HEK293 (cell line): Measurements from ENCODE around the gene S100A14.

ENCODE experiments used
- CTCF ChIA-PET: fragments of 350-600 bp; formaldehyde crosslinking; extraction: SDS; loops from one replicate; lab custom pipeline; 2021; ENCODE audit warnings: antibody characterized with exemption; lab: Yijun Ruan, JAX
- POLR2A ChIA-PET: fragments of 300-600 bp; formaldehyde crosslinking; extraction: SDS; loops from one replicate; lab custom pipeline; 2020; ENCODE audit warnings: antibody characterized with exemption, inconsistent platforms; lab: Yijun Ruan, JAX
- H3K27ac ChIP-seq: fragments of 200-500 bp; sonication (Bioruptor generic); 2 replicates; pipeline ENCODE4 v1.5.1; 2014; ENCODE audit warnings: low read depth, low read length, control low read depth, inconsistent platforms; ENCODE audit errors: extremely low read depth
- H3K36me3 ChIP-seq, 2 experiments: fragments of 200-500 bp in 1 of 2; sonication (Bioruptor generic) in 1 of 2; 1 replicate in 1 of 2; 2 replicates in 1 of 2; pipeline ENCODE4 v1.5.1; 2014 to 2017; ENCODE audit warnings: inconsistent platforms in 2 of 2, low read length in 2 of 2; ENCODE audit not compliant: control insufficient read depth in 2 of 2, insufficient read depth in 1 of 2
- H3K4me1 ChIP-seq: fragments of 200-500 bp; sonication (Bioruptor generic); 2 replicates; pipeline ENCODE4 v1.5.1; 2014; ENCODE audit warnings: mild to moderate bottlenecking, low read length, inconsistent platforms; ENCODE audit not compliant: control insufficient read depth, insufficient read depth
- H3K4me3 ChIP-seq: 2 replicates; pipeline ENCODE4 v1.5.1; 2011; ENCODE audit warnings: low read depth, mild to moderate bottlenecking, control low read depth, low read length, moderate library complexity
- H3K9me3 ChIP-seq: fragments of 200-500 bp; sonication (Bioruptor generic); 2 replicates; pipeline ENCODE4 v1.5.1; 2014; ENCODE audit warnings: low read depth, low read length, inconsistent platforms; ENCODE audit not compliant: control insufficient read depth, insufficient read depth
- GLIS1 ChIP-seq: fragments of 450-650 bp; formaldehyde crosslinking; IDR thresholded peaks from 2 replicates; pipeline ENCODE4 v1.5.1; 2016; ENCODE audit warnings: missing biosample characterization, missing genetic modification characterization
- GLIS2 ChIP-seq: fragments of 450-650 bp; formaldehyde crosslinking; IDR thresholded peaks from 2 replicates; pipeline ENCODE4 v1.5.1; 2016; ENCODE audit warnings: missing biosample characterization, missing genetic modification characterization
- KLF10 ChIP-seq: fragments of 450-650 bp; IDR thresholded peaks from 2 replicates; pipeline ENCODE4 v1.5.1; 2018; ENCODE audit warnings: missing biosample characterization, mild to moderate bottlenecking, missing genetic modification characterization
- PRDM1 ChIP-seq: fragments of 450-650 bp; formaldehyde crosslinking; IDR thresholded peaks from 2 replicates; pipeline ENCODE4; 2016; ENCODE audit warnings: missing biosample characterization, missing genetic modification characterization
- SALL2 ChIP-seq: fragments of 450-650 bp; formaldehyde crosslinking; IDR thresholded peaks from 2 replicates; pipeline ENCODE4 v1.5.0; 2017; ENCODE audit warnings: missing biosample characterization, mild to moderate bottlenecking, missing genetic modification characterization, borderline replicate concordance
- ZFHX2 ChIP-seq: fragments of 450-650 bp; formaldehyde crosslinking; conservative IDR thresholded peaks from 2 replicates; pipeline ENCODE4 v1.5.1; 2016; ENCODE audit warnings: missing biosample characterization, missing genetic modification characterization
- ZNF140 ChIP-seq: fragments of 450-650 bp; formaldehyde crosslinking; IDR thresholded peaks from 2 replicates; pipeline ENCODE4 v1.5.1; 2016; ENCODE audit warnings: missing biosample characterization, missing genetic modification characterization
- ZNF223 ChIP-seq: fragments of 450-650 bp; formaldehyde crosslinking; IDR thresholded peaks from 2 replicates; pipeline ENCODE4 v1.5.1; 2016; ENCODE audit warnings: missing biosample characterization, missing genetic modification characterization
- ZNF266 ChIP-seq: fragments of 450-650 bp; formaldehyde crosslinking; IDR thresholded peaks from 2 replicates; pipeline ENCODE4 v1.5.1; 2016; ENCODE audit warnings: missing biosample characterization, missing genetic modification characterization, low read depth
- ZNF292 ChIP-seq: fragments of 450-650 bp; formaldehyde crosslinking; IDR thresholded peaks from 2 replicates; pipeline ENCODE4 v1.5.1; 2016; ENCODE audit warnings: low read depth, missing biosample characterization, missing genetic modification characterization, borderline replicate concordance
- ZNF391 ChIP-seq: fragments of 450-650 bp; formaldehyde crosslinking; IDR thresholded peaks from 2 replicates; pipeline ENCODE4 v1.5.1; 2016; ENCODE audit warnings: low read depth, missing biosample characterization, missing genetic modification characterization, borderline replicate concordance
- ZNF518A ChIP-seq: fragments of 450-650 bp; formaldehyde crosslinking; conservative IDR thresholded peaks from 2 replicates; pipeline ENCODE4 v1.5.1; 2016; ENCODE audit warnings: low read depth, missing biosample characterization, missing genetic modification characterization
- ZNF670 ChIP-seq: fragments of 450-650 bp; formaldehyde crosslinking; IDR thresholded peaks from 2 replicates; pipeline ENCODE4 v1.5.1; 2016; ENCODE audit warnings: missing biosample characterization, missing genetic modification characterization, low read depth
- ZNF76 ChIP-seq: fragments of 450-650 bp; formaldehyde crosslinking; IDR thresholded peaks from 2 replicates; pipeline ENCODE4; 2016; ENCODE audit warnings: low read depth, missing biosample characterization, missing genetic modification characterization, borderline replicate concordance
- ZNF843 ChIP-seq: fragments of 450-650 bp; formaldehyde crosslinking; IDR thresholded peaks from 2 replicates; pipeline ENCODE4 v1.5.1; 2016; ENCODE audit warnings: missing biosample characterization, missing genetic modification characterization
- ZSCAN16 ChIP-seq: fragments of 450-650 bp; formaldehyde crosslinking; IDR thresholded peaks from 2 replicates; pipeline ENCODE4 v1.5.1; 2016; ENCODE audit warnings: missing biosample characterization, missing genetic modification characterization

Gene S100A14

GRCh38 chr1:153630384-153630783 is 14.3 kb upstream of the S100A14 start:
- no peak overlapping the region for H3K4me3 ChIP-seq
- CTCF ChIA-PET = interaction anchor here (1.3 to 7.4 kb wide), 2 partner anchors 58 to 120 kb away, joined by 4 to 54 read pairs; no protein-coding TSS in a partner anchor
- TF ChIP-seq ZNF843 (tag by site-specific recombination) (no peak), ZFHX2 (tag by site-specific recombination) (peak; percentile 58; the same call in 1 of the 2 replicates)
- no peak overlapping the region for H3K27ac ChIP-seq
- 0 out of 2 replicates have a peak, but pooled peaks cover 3% of the 10 kb centered on the region for H3K4me1 ChIP-seq
- POLR2A ChIA-PET = interaction anchor here (0.9 to 1.5 kb wide), 3 partner anchors 16 to 64 kb away, joined by 3 to 6 read pairs (median 3); no protein-coding TSS in a partner anchor
- H3K36me3 ChIP-seq = peaks cover 0 to 7% of the 10 kb centered on the region in 2 experiments; a peak in 2 of 3 replicates
- no peaks in the 10 kb centered on the region for H3K9me3 ChIP-seq

- TF ChIP-seq ZNF292 (tag by site-specific recombination) = no peak
- 0 out of 2 replicates have a peak, but pooled peaks have one; percentile 19 for TF ChIP-seq ZNF223 (tag by site-specific recombination)
- H3K27ac ChIP-seq = no peak overlapping the region
- peaks cover 0 to 10% of the 10 kb centered on the region in 2 experiments; a peak in 2 of 3 replicates for H3K36me3 ChIP-seq
- POLR2A ChIA-PET = interaction anchor here (0.9 to 1.5 kb wide), 3 partner anchors 16 to 63 kb away, joined by 3 to 6 read pairs (median 3); no protein-coding TSS in a partner anchor
- H3K4me3 ChIP-seq = no peak overlapping the region
- 0 out of 2 replicates have a peak, but pooled peaks cover 3% of the 10 kb centered on the region for H3K4me1 ChIP-seq
- CTCF ChIA-PET = interaction anchor here (0.6 to 7.4 kb wide), 3 partner anchors 43 to 119 kb away, joined by 3 to 54 read pairs (median 4); no protein-coding TSS in a partner anchor
- H3K9me3 ChIP-seq = no peaks in the 10 kb centered on the region
Measured at GRCh38 chr1:153629971-153630370, 13.8 kb upstream of the S100A14 start.

- TF ChIP-seq GLIS1 (tag by site-specific recombination) (peak; percentile 36; the same call in 1 of the 2 replicates), ZNF140 (tag by site-specific recombination) (no peak), GLIS2 (tag by site-specific recombination) (no peak), PRDM1 (peak; percentile 82), ZNF266 (tag by site-specific recombination) (no peak), ZNF518A (no peak), ZNF76 (tag by site-specific recombination) (no peak), ZNF391 (no peak), SALL2 (tag by site-specific recombination) (no peak), ZNF670 (tag by site-specific recombination) (no peak), KLF10 (tag by site-specific recombination) (no peak), ZSCAN16 (no peak)
- Histone ChIP-seq H3K4me1 (0 out of 2 replicates have a peak, but pooled peaks cover 3% of the 10 kb centered on the region), H3K9me3 (no peaks in the 10 kb centered on the region), H3K27ac (no peak overlapping the region), H3K4me3 (no peak overlapping the region), H3K36me3 (peaks cover 0 to 15% of the 10 kb centered on the region in 2 experiments; a peak in 2 of 3 replicates)
- POLR2A ChIA-PET = interaction anchor here (1.0 to 2.6 kb wide), 3 partner anchors 18 to 63 kb away, joined by 3 to 13 read pairs (median 3); no protein-coding TSS in a partner anchor
- CTCF ChIA-PET = interaction anchor here (0.7 to 7.4 kb wide), 5 partner anchors 51 to 277 kb away, joined by 4 to 54 read pairs (median 5); no protein-coding TSS in a partner anchor
Measured at GRCh38 chr1:153629343-153629665, 13.2 kb upstream of the S100A14 start.
